Measurements from ENCODE around the gene UBE2Q2.
"Not testable (repeated sequence)": the region's sequence is repeated elsewhere in the genome, so short reads cannot be mapped to it uniquely, and the experiment has no call there.

UBE2Q2 gene

DNA sequence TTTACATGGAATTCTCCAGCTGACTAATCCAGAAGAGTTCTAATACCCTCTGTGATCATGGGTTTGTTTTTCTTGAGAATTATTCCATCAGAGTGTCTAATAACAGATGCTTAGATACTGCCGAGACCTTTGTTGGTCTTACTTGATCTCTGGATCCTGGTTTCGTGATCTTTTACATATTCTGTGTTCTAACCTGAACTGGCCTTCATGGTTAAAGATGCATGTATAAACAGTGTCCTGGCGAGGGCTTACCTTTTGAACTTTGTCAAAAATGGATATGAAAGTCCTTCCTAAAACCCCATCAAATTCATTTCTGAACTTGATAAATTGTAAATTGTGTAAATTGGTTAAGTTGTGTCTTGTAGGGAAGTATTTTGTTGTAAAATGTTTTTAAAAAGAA lies 24.8 kb downstream of the UBE2Q2 start:
- Histone ChIP-seq H3K9ac (no peak overlapping the region), H3K27me3 (ENCODE audit: control insufficient read depth, insufficient read depth, low read length) (no peaks in the 10 kb centered on the region), H2AFZ (no peak overlapping the region), H3K4me1 (no peaks in the 10 kb centered on the region), H3K4me2 (ENCODE audit: low read length) (no peak overlapping the region), H3K27ac (no peak overlapping the region), H3K4me3 (ENCODE audit: low read depth, low read length) (no peak overlapping the region), H3K79me2 (no peaks in the 10 kb centered on the region), H3K36me3 (ENCODE audit: control insufficient read depth, insufficient read depth, low read length) (no peaks in the 10 kb centered on the region), H3K9me3 (ENCODE audit: control insufficient read depth, low read length) (no peaks in the 10 kb centered on the region)
- no peak for TF ChIP-seq CTCF (IDR thresholded peaks at IDR 0.05)

DNA sequence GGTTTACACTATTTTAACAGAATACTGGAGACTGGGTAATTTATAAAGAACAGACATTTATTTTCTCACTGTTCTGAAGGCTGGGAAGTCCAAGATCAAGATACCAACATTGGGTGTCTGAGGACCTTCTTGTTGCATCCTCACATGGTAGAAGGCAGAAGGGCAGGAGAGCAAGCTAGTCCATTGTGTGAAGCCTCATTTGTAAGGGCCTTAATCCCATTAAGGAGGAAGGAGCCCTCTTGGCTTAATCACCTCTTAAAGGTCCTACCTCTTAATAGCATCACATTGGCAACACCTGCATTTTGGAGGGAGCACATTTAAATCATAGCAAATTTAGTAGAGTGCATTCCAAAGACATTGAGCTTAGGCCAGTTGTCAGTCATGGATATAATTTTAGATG lies 26.2 kb downstream of the UBE2Q2 start:
- Histone ChIP-seq H3K4me3 (ENCODE audit: low read depth, low read length) (no peak overlapping the region), H3K9ac (no peak overlapping the region), H3K27ac (no peak overlapping the region), H3K79me2 (no peaks in the 10 kb centered on the region), H2AFZ (no peak overlapping the region), H3K27me3 (ENCODE audit: control insufficient read depth, insufficient read depth, low read length) (no peaks in the 10 kb centered on the region), H3K9me3 (ENCODE audit: control insufficient read depth, low read length) (no peaks in the 10 kb centered on the region), H3K4me2 (ENCODE audit: low read length) (no peak overlapping the region), H3K4me1 (no peaks in the 10 kb centered on the region), H3K36me3 (ENCODE audit: control insufficient read depth, insufficient read depth, low read length) (no peaks in the 10 kb centered on the region)
- no peak for TF ChIP-seq CTCF (IDR thresholded peaks at IDR 0.05)

DNA sequence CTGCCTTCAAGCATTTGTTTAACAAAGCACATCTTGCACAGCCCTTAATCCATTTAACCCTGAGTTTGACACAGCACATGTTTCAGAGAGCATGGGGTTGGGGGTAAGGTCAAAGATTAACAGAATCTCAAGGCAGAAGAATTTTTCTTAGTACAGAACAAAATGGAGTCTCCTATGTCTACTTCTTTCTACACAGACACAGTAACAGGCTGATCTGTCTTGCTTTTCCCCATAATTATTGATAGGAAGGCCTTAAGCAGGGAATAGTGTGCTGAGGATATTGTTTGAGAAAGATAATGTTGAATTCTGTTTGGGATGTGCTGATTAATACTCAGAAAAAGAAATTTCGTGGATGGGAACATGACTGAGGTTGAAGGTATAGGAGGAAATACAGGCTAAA lies 28.3 kb downstream of the UBE2Q2 start:
- not testable (repeated sequence) for H3K9me3 ChIP-seq (ENCODE audit: control insufficient read depth, low read length); H3K9ac ChIP-seq; H2AFZ ChIP-seq; H3K27me3 ChIP-seq (ENCODE audit: control insufficient read depth, insufficient read depth, low read length); H3K4me3 ChIP-seq (ENCODE audit: low read depth, low read length); H3K79me2 ChIP-seq; H3K4me1 ChIP-seq; H3K36me3 ChIP-seq (ENCODE audit: control insufficient read depth, insufficient read depth, low read length); H3K27ac ChIP-seq; H3K4me2 ChIP-seq (ENCODE audit: low read length)

GRCh38 chr15:75872403-75872990 lies 29.2 kb downstream of the UBE2Q2 start:
- no peaks in the 10 kb centered on the region for H3K27me3 ChIP-seq (ENCODE audit: control insufficient read depth, insufficient read depth, low read length)
- no peaks in the 10 kb centered on the region for H3K9me3 ChIP-seq (ENCODE audit: control insufficient read depth, low read length)
- H3K4me1 ChIP-seq = no peaks in the 10 kb centered on the region
- H3K79me2 ChIP-seq = no peaks in the 10 kb centered on the region
- no peak overlapping the region for H3K27ac ChIP-seq
- H3K9ac ChIP-seq = no peak overlapping the region
- H2AFZ ChIP-seq = no peak overlapping the region
- TF ChIP-seq CTCF (IDR thresholded peaks at IDR 0.05) = no peak
- no peak overlapping the region for H3K4me3 ChIP-seq (ENCODE audit: low read depth, low read length)
- no peak overlapping the region for H3K4me2 ChIP-seq (ENCODE audit: low read length)
- H3K36me3 ChIP-seq (ENCODE audit: control insufficient read depth, insufficient read depth, low read length) = no peaks in the 10 kb centered on the region

- H3K27me3 ChIP-seq (ENCODE audit: control insufficient read depth, insufficient read depth, low read length) = no peaks in the 10 kb centered on the region
- no peak overlapping the region for H3K27ac ChIP-seq
- H3K79me2 ChIP-seq = no peaks in the 10 kb centered on the region
- no peaks in the 10 kb centered on the region for H3K36me3 ChIP-seq (ENCODE audit: control insufficient read depth, insufficient read depth, low read length)
- H3K4me3 ChIP-seq (ENCODE audit: low read depth, low read length) = no peak overlapping the region
- H2AFZ ChIP-seq = no peak overlapping the region
- TF ChIP-seq CTCF (IDR thresholded peaks at IDR 0.05) = no peak
- H3K9ac ChIP-seq = no peak overlapping the region
- no peaks in the 10 kb centered on the region for H3K9me3 ChIP-seq (ENCODE audit: control insufficient read depth, low read length)
- H3K4me2 ChIP-seq (ENCODE audit: low read length) = no peak overlapping the region
- no peaks in the 10 kb centered on the region for H3K4me1 ChIP-seq
These were observed 40.8 kb downstream of the UBE2Q2 start for GRCh38 chr15:75884041-75884440.
